Measurements from ENCODE around the gene SLC25A30.

GRCh38 chr13:45439008-45439407, 20.8 kb upstream of the SLC25A30 start:
- TF ChIP-seq CTCF (IDR thresholded peaks at IDR 0.05) (no peak), POLR2AphosphoS5 (IDR thresholded peaks at IDR 0.05) (no peak)

Data from stomach (tissue), 4 donors.